GM21526 (cell line): ENCODE measurements around the gene C11orf98.

Source experiments
- ATAC-seq: cut with Tn5 transposase; IDR thresholded peaks from one replicate; pipeline ENCODE4 v1.9.1; 2021; ENCODE audit warnings: moderate library complexity; ENCODE audit not compliant: unreplicated experiment, low FRiP score

C11orf98 gene

GRCh38 chr11:62614275-62614674 is 50.7 kb downstream of the C11orf98 start:
- ATAC-seq: no peak

- no peak for ATAC-seq
These were observed 51.7 kb downstream of the C11orf98 start for GRCh38 chr11:62613291-62613778.
